OCI-LY1 (cell line): ENCODE data around the gene KCTD1.

ENCODE experiments used
- H2AFZ ChIP-seq: fragments of 200-600 bp; sonication (generic), shearing (Covaris generic); 2 replicates; pipeline ENCODE4 v1.6.0; 2014; ENCODE audit warnings: antibody characterized with exemption, mild to moderate bottlenecking, low read length
- H3F3A ChIP-seq: fragments of 200-600 bp; sonication (generic), shearing (Covaris generic); 2 replicates; pipeline ENCODE4 v1.6.0; 2014; ENCODE audit warnings: mild to moderate bottlenecking, antibody characterized with exemption, low read length, moderate library complexity; ENCODE audit not compliant: insufficient read depth
- H3K27ac ChIP-seq: fragments of 200-600 bp; sonication (generic); 2 replicates; pipeline ENCODE4 v1.5.1; 2014; ENCODE audit warnings: low read length, mixed run types, mild to moderate bottlenecking, low read depth; ENCODE audit not compliant: poor library complexity, severe bottlenecking
- H3K27me3 ChIP-seq: fragments of 200-600 bp; sonication (generic); 2 replicates; pipeline ENCODE4 v1.6.0; 2014; ENCODE audit warnings: antibody characterized with exemption, mild to moderate bottlenecking, low read length, moderate library complexity; ENCODE audit not compliant: insufficient read depth
- H3K36me3 ChIP-seq: fragments of 200-600 bp; sonication (generic); 2 replicates; pipeline ENCODE4 v1.6.1; 2014; ENCODE audit warnings: mild to moderate bottlenecking, antibody characterized with exemption, low read length, moderate library complexity, mixed read lengths; ENCODE audit not compliant: insufficient read depth
- H3K4me1 ChIP-seq: fragments of 200-600 bp; sonication (generic); 2 replicates; pipeline ENCODE4 v1.5.1; 2014; ENCODE audit warnings: mild to moderate bottlenecking, low read length, moderate library complexity; ENCODE audit not compliant: insufficient read depth, severe bottlenecking
- H3K4me2 ChIP-seq: fragments of 200-600 bp; sonication (generic), shearing (Covaris generic); 2 replicates; pipeline ENCODE4 v1.6.1; 2014; ENCODE audit warnings: low read length
- H3K4me3 ChIP-seq: fragments of 200-600 bp; sonication (generic); 2 replicates; pipeline ENCODE4 v1.5.1; 2014; ENCODE audit warnings: low read length, low read depth, mild to moderate bottlenecking, mixed read lengths; ENCODE audit not compliant: poor library complexity, severe bottlenecking
- H3K79me2 ChIP-seq: fragments of 200-600 bp; shearing (Covaris generic); 2 replicates; pipeline ENCODE4 v1.6.1; 2016; ENCODE audit warnings: mixed run types, low read length, mixed read lengths; ENCODE audit not compliant: insufficient read depth
- H3K9ac ChIP-seq: fragments of 200-600 bp; sonication (generic), shearing (Covaris generic); 2 replicates; pipeline ENCODE4 v1.6.1; 2014; ENCODE audit warnings: mild to moderate bottlenecking, low read length, mixed read lengths
- H3K9me2 ChIP-seq: fragments of 200-600 bp; sonication (generic), shearing (Covaris generic); 2 replicates; pipeline ENCODE4 v1.6.1; 2014; ENCODE audit warnings: low read depth, mild to moderate bottlenecking, low read length, mixed read lengths
- H3K9me3 ChIP-seq: fragments of 200-600 bp; shearing (Covaris generic); 2 replicates; pipeline ENCODE4 v1.6.1; 2014; ENCODE audit warnings: low read length, mixed read lengths
- H4K20me1 ChIP-seq: fragments of 200-600 bp; sonication (generic), shearing (Covaris generic); 2 replicates; pipeline ENCODE4 v1.6.0; 2016; ENCODE audit warnings: mild to moderate bottlenecking, low read length; ENCODE audit not compliant: insufficient read depth
- CTCF ChIP-seq: fragments of 200-600 bp; sonication (generic), shearing (Covaris generic); IDR thresholded peaks from 2 replicates; pipeline ENCODE4 v1.5.1; 2017; ENCODE audit warnings: mild to moderate bottlenecking, antibody characterized with exemption, low read length, moderate library complexity, mixed read lengths
- EZH2 ChIP-seq: fragments of 200-600 bp; sonication (generic), shearing (Covaris generic); IDR thresholded peaks from 2 replicates; pipeline ENCODE4 v1.8.0; 2017; ENCODE audit warnings: borderline replicate concordance, mixed run types, mild to moderate bottlenecking, antibody characterized with exemption, low read length, moderate library complexity, mixed read lengths

KCTD1 gene

GRCh38 chr18:26450989-26451682 lies 97.2 kb downstream of the KCTD1 start:
- no peaks in the 10 kb centered on the region for H4K20me1 ChIP-seq
- H3K4me1 ChIP-seq = peaks cover 6% of the 10 kb centered on the region

GRCh38 chr18:26448714-26449159 lies 99.6 kb downstream of the KCTD1 start:
- Histone ChIP-seq H3K9me3 (no peaks in the 10 kb centered on the region), H3K79me2 (no peaks in the 10 kb centered on the region), H3K9me2 (no peaks in the 10 kb centered on the region), H3K4me3 (no peak overlapping the region), H3K4me1 (peaks cover 6% of the 10 kb centered on the region), H4K20me1 (no peaks in the 10 kb centered on the region), H3K36me3 (no peaks in the 10 kb centered on the region), H3K27me3 (no peaks in the 10 kb centered on the region), H2AFZ (no peak overlapping the region), H3K4me2 (peak overlapping the region; percentile 32; the same call in 1 of the 2 replicates), H3K9ac (no peak overlapping the region), H3F3A (no peaks in the 10 kb centered on the region), H3K27ac (no peak overlapping the region)
- TF ChIP-seq CTCF (no peak), EZH2 (no peak)

More at GRCh38 chr18:26450989-26451682, 97.2 kb downstream of the KCTD1 start:
- Histone ChIP-seq H3K9ac (no peak overlapping the region), H3K36me3 (no peaks in the 10 kb centered on the region), H3K27ac (no peak overlapping the region), H3F3A (no peaks in the 10 kb centered on the region), H3K27me3 (no peaks in the 10 kb centered on the region), H3K9me2 (no peaks in the 10 kb centered on the region), H2AFZ (no peak overlapping the region), H3K4me2 (no peak overlapping the region), H3K9me3 (no peaks in the 10 kb centered on the region), H3K4me3 (no peak overlapping the region), H3K79me2 (no peaks in the 10 kb centered on the region)
- TF ChIP-seq CTCF (no peak), EZH2 (no peak)

GRCh38 chr18:26443853-26444252 lies 104.5 kb downstream of the KCTD1 start:
- H3K27ac ChIP-seq = no peak overlapping the region
- H3K27me3 ChIP-seq = no peaks in the 10 kb centered on the region
- H3F3A ChIP-seq = no peaks in the 10 kb centered on the region
- H2AFZ ChIP-seq = no peak overlapping the region
- no peaks in the 10 kb centered on the region for H3K9me2 ChIP-seq
- H3K79me2 ChIP-seq = no peaks in the 10 kb centered on the region
- H3K9me3 ChIP-seq = no peaks in the 10 kb centered on the region
- H3K4me1 ChIP-seq = peaks cover 12% of the 10 kb centered on the region
- no peak overlapping the region for H3K4me2 ChIP-seq
- no peak overlapping the region for H3K9ac ChIP-seq
- TF ChIP-seq CTCF = no peak
- TF ChIP-seq EZH2 = no peak
- H3K4me3 ChIP-seq = no peak overlapping the region
- no peaks in the 10 kb centered on the region for H3K36me3 ChIP-seq
- no peaks in the 10 kb centered on the region for H4K20me1 ChIP-seq
